Hematopoietic multipotent progenitor cell (in vitro differentiated cells): Measurements from ENCODE around the gene HECTD1. TPM values are rescaled to one million over a fixed set of nuclear protein-coding genes. Genes with fewer than 3 reads are reported as not detected.
A peak's percentile ranks its signal among the peaks of the same experiment; 100 is the strongest.
"Not testable (repeated sequence)": the region's sequence is repeated elsewhere in the genome, so short reads cannot be mapped to it uniquely, and the experiment has no call there.

ENCODE experiments used
- DNase-seq, 3 donors: peaks; one replicate each; pipeline ENCODE4 v3.0.0-alpha.2; 2011 to 2015; ENCODE audit warnings: low read depth in 2 of 3, low spot score in 2 of 3
- total RNA-seq: library from RNA; depleted of rRNA; stranded (reverse); fragments of >200 nt; gene quantifications from one replicate; pipeline ENCODE4 v1.2.3, GENCODE V29; 2012

HECTD1 gene
- total RNA-seq, 1 donor, result 107 TPM

- peak in 1 of 3 donors; percentile 49 for DNase-seq
Measured at GRCh38 chr14:31229009-31229408, 21.4 kb upstream of the HECTD1 start.

- no peak for DNase-seq
Measured at GRCh38 chr14:31228533-31228932, 20.9 kb upstream of the HECTD1 start.

DNA sequence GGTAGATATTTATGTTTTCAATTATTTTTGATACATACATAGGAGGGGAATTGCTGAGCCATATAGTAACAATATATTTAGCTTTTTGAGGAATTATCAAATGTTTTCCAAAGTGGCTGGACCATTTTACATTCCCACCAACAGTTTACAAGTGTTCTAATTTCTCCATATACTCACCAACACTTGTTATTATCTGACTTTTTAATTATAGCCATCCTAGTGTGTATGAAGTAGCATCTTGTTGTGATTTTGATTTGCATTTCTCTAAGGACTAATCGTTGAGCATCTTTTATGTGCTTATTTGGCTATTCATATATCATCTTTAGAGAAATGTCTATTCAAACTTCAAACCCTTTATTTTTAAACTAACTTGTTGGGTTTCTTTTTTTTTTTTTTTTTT lies 17.2 kb upstream of the HECTD1 start:
- DNase-seq, result no peak

DNA sequence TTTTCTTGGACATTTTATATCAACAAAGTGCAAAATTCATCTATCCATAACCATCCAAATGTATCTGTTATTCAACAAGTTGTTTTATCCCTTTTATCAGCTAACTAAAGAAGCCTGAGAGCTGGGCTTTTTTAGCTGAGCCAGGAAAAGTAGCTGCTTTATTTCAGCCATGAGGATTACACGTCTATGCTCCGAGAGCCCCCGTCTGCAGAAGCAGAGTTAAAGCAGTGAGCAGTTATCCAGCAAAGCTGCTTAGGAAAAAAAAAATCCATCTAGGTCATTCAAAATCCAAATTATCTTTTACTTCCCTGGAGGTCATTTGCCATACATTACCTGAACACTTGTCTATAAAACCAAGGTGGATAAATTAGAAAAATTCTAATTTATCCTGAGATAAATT lies 15.7 kb upstream of the HECTD1 start:
- DNase-seq, result no peak

DNA sequence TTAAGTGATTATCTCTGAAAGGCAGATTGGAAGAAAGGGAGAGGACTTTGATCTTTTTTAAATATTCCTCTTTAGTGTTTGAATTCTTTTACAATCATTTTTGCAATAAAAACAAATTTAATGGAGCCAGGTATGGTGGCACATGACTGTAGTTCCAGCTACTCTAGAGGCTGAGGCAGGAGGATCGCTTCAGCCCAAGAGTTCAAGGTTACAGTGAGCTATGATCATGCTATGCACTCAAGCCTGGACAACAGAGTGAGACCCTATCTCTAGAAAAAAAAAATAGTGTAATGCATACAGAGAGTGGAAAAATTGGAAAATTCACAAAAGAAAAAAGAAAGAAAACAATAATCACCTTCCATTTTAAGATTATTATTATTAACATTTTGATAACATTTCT lies 15.2 kb upstream of the HECTD1 start:
- no peak for DNase-seq

GRCh38 chr14:31221266-31221665 lies 13.7 kb upstream of the HECTD1 start:
- DNase-seq, result no peak

GRCh38 chr14:31219169-31219568 lies 11.6 kb upstream of the HECTD1 start:
- no peak for DNase-seq

- DNase-seq, result no peak
Measured at GRCh38 chr14:31216359-31216758, 8.8 kb upstream of the HECTD1 start.

- DNase-seq, result no peak
Measured at GRCh38 chr14:31212893-31213292, 5.3 kb upstream of the HECTD1 start.

GRCh38 chr14:31209605-31210004 lies 2.0 kb upstream of the HECTD1 start:
- no peak for DNase-seq

GRCh38 chr14:31208546-31209424 lies 1.2 kb upstream of the HECTD1 start:
- no peak for DNase-seq

DNA sequence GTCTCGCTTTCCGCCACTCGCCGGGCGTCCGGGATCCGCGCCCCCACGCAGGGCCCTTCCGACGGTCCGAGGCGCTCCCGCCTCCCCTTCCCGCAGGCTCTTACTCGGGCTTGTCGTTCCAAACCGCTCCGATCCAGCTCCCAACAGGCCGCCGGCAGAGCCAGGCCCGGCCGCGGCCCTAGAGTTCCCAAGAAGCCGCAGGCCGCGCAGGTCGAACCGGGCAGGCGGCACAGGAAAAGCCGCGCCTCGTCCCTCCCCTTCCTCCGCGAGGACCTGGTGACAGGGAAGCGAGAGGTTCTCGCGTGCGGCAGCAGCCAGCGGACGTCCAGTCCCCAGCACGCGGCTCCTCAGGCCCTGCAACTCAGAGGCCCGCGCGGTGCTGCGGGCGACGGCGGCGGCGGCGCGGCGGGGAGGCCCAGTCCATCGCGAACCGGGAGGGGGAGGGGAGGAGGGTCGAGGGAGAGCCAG lies 272 bp downstream of the HECTD1 start:
- DNase-seq, result no peak

DNA sequence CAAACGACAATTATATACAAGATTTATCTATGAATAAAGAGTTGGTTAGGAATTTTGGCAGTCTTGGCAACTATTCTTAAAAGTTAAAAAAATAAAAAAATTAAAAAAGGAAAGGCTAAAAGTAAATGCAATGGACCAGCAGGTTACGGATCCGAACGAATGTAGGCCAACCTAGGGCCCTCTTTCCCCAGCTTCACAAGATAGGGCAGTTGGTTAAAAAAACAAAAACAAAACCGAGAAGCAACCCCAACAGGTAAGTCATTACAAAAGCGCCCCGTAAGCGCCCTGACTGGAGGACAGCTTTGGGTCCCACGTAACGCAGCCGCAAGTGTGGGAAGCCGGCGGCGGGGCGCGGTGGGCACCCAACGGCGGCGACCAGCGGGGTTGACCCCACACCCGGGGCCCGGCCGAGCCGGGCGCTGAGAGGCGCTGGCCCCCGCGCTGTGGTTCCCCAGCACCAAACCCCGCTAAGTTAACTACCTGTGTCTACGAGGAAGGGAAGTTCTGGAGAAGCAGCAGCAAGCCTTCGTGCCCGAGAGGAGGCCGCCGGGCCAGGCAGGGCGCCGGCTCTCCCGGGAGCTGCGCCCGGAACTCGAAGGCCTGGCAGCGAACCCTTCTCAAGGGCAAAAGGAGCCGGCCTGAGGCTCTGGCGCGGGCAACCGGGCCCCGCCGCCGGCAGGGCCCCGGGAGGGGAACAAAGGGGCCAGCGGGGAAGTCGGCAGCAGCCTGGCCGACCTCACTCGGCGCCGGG lies 882 bp downstream of the HECTD1 start:
- DNase-seq, result peak in 2 of 3 donors; percentile 32 to 33

GRCh38 chr14:31205681-31206535 lies 1.7 kb downstream of the HECTD1 start:
- DNase-seq, result no peak

DNA sequence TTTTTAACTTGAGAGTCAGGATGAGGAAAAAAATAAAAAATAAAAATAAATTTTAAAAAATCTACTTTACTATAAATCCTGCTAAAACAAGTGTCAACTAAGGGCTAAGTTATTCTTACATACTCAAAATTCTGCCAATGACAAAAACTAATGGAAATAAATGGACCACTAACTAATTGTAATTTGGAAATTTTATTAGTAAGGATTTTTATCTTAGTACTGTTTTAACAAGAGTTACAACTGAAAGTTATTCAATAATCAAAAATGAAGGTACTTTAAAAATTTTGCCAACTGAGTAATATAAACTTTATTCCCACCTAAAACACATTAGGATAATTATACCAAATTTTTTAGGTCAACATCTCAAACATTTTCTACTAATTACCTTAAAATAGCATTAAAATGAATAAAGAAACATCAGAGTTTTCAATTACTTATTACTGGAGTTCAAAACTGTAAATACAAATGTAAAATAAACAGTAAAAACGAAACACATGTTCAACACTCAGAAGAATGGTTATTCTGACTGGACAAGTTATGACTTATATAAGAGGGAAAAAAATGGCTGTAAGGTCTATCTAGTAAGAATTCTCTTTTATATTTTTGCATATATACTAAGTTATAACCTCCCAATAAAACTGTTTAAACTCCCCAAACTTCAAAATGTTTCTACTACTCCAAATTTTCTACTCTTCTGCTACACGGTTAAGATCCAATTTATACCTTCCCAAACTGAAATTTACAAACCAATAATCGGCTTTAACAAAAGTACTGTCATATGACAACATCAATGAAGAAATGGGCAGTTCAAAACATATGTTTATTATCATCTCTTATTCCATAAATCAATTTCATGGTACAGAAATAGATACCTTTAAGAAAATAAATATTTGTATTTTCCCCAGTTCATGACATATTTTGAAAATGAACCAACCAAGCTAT lies 2.7 kb downstream of the HECTD1 start:
- DNase-seq, result no peak

GRCh38 chr14:31203899-31204592 lies 3.5 kb downstream of the HECTD1 start:
- DNase-seq, result not testable (repeated sequence)

DNA sequence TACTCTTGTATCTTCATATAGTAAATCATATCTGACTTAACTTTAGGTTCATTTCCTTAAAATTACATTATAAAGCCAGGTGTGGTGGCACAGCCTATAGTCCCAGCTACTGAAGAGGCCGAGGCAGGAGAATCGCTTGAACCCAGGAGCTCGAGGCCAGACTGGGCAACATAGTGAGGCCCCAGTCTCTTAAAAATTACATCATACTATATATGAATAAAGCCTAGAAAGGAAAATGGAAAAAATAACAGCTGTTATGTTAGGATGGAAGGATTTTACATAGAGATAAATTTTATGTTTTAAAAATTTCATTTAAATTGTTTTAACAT lies 4.2 kb downstream of the HECTD1 start:
- no peak for DNase-seq

GRCh38 chr14:31201111-31201510 lies 6.5 kb downstream of the HECTD1 start:
- no peak for DNase-seq

DNA sequence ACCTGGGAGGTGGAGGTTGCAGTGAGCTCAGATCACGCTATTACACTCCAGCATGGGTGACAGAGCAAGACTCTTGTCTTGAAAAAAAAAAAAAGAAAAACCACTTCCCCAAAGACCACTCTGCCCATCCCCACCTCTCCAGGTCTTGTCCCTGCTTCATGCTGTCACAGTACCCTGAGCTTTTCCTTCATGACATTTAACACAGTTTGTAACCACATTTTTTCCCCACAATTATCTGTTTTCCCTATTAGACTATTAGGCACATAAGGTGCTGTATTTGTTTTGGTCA lies 6.9 kb downstream of the HECTD1 start:
- peak in 1 of 3 donors; percentile 32 for DNase-seq

DNA sequence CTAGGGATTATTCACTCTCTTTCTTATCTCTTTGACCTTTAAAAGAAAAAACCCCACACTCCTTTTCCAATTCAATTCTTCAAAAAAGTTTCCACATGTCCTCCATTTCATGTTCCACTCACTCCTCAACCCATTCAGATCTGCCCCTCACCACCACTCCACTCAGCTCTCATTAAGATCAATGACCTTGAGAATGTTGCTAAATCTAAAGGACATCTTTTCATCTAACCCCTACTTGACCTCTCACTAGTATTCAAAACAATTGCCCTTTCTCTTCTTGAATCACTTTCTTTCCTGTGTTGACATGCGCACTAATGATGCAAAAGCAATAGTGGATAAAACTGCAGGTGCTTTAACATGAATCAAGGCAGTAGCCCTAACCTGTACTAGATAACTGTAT lies 9.9 kb downstream of the HECTD1 start:
- DNase-seq, result no peak
